Transverse colon (tissue), 3 donors: ENCODE measurements around the gene RPL13A.

Source experiments
- CTCF ChIP-seq, 5 experiments: fragments of 200-600 bp in 3 of 5; fragments of 450-650 bp in 2 of 5; sonication (generic) in 3 of 5; IDR thresholded peaks; 1 replicate in 2 of 5; 2 replicates in 3 of 5; pipeline ENCODE4 v1.5.1; 2016 to 2017; ENCODE audit warnings: antibody characterized with exemption in 5 of 5, inconsistent platforms in 3 of 5, mild to moderate bottlenecking in 2 of 5, moderate library complexity in 1 of 5
- EP300 ChIP-seq: sonication (generic); formaldehyde crosslinking; IDR thresholded peaks from one replicate; pipeline ENCODE4 v1.6.1; 2017; ENCODE audit warnings: antibody characterized with exemption, low read depth
- POLR2A ChIP-seq: fragments of 450-650 bp; IDR thresholded peaks from one replicate; pipeline ENCODE4 v1.6.1; 2016; ENCODE audit warnings: antibody characterized with exemption, mild to moderate bottlenecking, moderate library complexity

GRCh38 chr19:49486232-49486631, 1.2 kb upstream of the RPL13A start:
- no peak for TF ChIP-seq CTCF (IDR thresholded peaks at IDR 0.05)
- TF ChIP-seq EP300: no peak
- no peak for TF ChIP-seq POLR2A
